ENCODE data around the gene IFT20. TPM values are rescaled to one million over a fixed set of nuclear protein-coding genes. Genes with fewer than 3 reads are reported as not detected.
"Not testable (repeated sequence)": the region's sequence is repeated elsewhere in the genome, so short reads cannot be mapped to it uniquely, and the experiment has no call there.

IFT20 gene
- total RNA-seq, 1 donor from 2014 or later, result 36.3 TPM

DNA sequence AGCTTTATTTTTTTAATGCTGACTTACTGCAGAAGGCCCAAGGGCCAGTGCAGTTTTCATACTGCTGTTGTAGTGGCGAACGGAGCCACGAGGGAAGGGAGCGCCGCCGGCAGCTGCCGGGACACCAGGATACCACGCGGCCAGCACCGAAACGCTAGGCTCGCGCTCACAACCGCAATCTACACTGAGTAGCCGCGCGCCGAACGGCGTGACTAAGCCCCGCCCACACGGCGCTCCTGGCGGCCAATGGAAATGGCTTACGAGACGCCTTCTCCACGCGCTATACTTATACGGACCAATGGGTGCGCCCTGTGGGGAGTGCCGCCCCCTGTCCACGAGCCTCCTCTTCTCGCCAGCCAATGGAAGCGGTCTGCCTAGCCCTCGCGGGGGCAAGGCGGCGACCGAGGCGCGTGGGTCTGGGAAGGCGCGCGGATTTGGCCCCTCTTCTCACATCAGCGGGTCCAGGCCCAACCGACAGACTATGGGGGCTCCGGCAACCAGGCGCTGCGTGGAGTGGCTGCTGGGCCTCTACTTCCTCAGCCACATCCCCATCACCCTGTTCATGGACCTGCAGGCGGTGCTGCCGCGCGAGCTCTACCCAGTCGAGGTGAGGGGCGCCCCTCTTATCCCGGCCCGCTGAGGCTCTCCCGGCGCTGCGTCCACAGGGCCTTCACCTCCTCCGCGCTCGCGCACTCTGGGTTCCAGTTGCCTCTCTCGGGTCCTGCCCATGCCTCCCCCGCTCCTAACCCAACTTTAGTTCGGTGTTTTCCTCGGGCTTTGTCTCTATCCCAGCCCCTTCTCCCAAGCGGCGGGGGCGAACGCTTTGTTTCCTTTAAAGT, 16.3 kb downstream of the IFT20 start, which contains the start of gene TMEM97:
TSS of gene TMEM97 (plus strand) at position 442 of the 839 bp plus-strand sequence. CDS start at position 482, 40 bp downstream.
- ATAC-seq (peak; percentile 100), DNase-seq (ENCODE audit: low spot score) (peak; percentile 96)
- intact Hi-C loops (cut with DNase I), result no loop called here

- no peak for ATAC-seq
- no peak for DNase-seq (ENCODE audit: low spot score)
- intact Hi-C loops (cut with DNase I), result no loop called here
Observed at GRCh38 chr17:28317966-28318758, 17.1 kb downstream of the IFT20 start.

GRCh38 chr17:28317099-28317965, 17.9 kb downstream of the IFT20 start:
- ATAC-seq (no peak), DNase-seq (ENCODE audit: low spot score) (no peak)
- intact Hi-C loops (cut with DNase I), result no loop called here

DNA sequence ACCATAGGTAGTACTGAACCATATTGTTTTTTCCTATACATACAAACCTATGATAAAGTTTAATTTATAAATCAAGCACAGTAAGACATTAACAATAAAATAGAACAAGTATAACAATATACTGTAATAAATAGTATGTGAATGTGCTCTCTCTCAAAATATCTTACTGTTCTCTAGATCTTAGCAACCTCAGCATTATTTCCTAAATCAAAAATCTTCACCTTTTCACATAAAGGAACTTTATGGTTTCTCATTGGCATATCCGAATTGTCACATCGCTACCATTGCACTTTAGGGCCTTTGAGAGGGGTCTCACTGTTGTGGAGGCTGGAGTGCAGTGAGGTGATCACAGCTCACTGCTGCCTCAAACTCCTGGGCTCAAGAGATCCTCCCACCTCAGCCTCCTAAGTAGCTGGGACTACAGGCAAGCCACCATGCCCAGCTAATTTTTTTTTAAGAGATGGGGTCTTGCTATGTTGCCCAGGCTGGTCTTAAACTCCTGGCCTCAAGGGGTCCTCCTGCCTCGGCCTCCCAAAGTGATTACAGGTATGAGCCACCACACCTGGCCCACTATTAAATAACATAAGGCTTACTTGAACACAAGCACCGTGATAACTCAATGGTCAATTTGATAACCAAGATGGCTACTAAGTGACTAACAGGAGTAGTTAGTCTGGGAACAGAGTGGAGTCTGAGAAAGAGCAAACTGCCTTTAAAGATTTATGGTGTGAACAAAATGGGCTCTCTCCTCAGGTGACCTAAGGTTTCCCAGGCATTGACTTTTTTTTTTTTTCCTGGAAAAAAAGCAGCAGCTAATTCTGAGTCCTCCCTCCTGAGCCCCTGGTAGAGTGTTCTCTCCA, 19.2 kb downstream of the IFT20 start:
- ATAC-seq, result no peak
- DNase-seq (ENCODE audit: low spot score), result no peak
- intact Hi-C loops (cut with DNase I), result no loop called here

GRCh38 chr17:28313841-28314240, 21.4 kb downstream of the IFT20 start:
- DNase-seq (ENCODE audit: low spot score) (no peak), ATAC-seq (no peak)
- intact Hi-C loops (cut with DNase I), result no loop called here

DNA sequence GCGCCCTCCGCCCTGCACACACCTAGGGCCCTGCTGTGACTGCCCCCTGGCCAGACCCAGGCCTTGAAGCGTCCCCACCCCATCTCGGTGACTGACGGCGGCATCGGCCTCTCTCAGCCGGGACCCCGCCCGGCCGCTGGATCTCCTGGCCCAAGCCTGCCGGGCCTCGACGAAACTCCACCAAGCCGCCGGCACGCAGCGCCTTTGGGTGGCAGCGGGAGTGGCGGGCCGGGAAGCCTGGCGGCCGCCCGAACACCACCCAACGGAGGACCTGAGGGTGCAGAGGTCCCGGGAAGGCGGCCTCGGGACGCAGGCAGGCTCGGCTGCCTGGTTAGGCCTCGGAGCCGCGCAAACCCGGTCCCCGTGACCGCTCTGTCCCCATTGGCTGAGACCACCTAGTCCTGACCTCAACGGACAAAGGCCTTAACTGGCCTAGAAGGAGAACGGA, 28.3 kb downstream of the IFT20 start:
- DNase-seq (ENCODE audit: low spot score) (no peak), ATAC-seq (no peak)
- intact Hi-C loops (cut with DNase I), result no loop called here

- ATAC-seq (no peak), DNase-seq (ENCODE audit: low spot score) (no peak)
- intact Hi-C loops (cut with DNase I), result no loop called here
Observed at GRCh38 chr17:28298449-28298848, 36.8 kb downstream of the IFT20 start.

- intact Hi-C loops (cut with DNase I), result no loop called here
- ATAC-seq (no peak), DNase-seq (ENCODE audit: low spot score) (no peak)
Observed at GRCh38 chr17:28295677-28296578, 39.3 kb downstream of the IFT20 start.

DNA sequence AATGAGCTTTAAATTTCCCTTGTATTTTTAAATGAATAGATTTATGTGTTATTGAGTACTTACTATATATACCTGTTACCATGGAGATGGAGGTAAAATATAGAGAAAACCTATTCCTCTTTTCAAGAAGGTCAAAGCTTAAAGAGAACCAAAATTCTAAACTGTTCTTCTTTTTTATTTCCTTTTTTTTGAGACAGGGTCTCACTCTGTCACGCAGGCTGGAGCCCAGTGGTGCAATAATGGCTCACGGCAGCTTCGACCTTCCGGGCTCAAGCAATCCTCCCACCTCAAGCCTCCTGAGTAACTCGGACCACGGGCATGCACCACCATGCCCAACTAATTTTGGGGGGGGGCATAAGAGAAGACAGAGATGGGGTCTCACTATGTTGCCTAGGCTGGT, 41.3 kb downstream of the IFT20 start:
- ATAC-seq (no peak), DNase-seq (ENCODE audit: low spot score) (no peak)
- intact Hi-C loops (cut with DNase I), result no loop called here

DNA sequence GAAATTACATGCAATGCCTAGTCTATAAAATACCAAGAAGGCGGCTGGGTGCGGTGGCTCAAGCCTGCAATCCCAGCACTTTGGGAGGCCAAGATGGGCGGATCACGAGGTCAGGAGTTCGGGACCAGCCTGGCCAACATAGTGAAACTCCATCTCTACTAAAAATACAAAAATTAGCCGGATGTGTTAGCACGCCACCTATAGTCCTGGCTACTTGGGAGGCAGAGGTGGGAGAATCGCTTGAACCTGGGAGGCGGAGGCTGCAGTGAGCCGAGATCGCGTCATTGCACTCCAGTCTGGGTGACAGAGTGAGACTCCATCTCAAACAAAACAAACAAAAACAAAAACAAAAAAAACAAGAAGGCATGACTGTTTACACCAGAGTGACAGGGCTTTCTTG, 42.4 kb downstream of the IFT20 start:
- ATAC-seq; intact Hi-C loops (cut with DNase I); DNase-seq (ENCODE audit: low spot score): not testable (repeated sequence)

DNA sequence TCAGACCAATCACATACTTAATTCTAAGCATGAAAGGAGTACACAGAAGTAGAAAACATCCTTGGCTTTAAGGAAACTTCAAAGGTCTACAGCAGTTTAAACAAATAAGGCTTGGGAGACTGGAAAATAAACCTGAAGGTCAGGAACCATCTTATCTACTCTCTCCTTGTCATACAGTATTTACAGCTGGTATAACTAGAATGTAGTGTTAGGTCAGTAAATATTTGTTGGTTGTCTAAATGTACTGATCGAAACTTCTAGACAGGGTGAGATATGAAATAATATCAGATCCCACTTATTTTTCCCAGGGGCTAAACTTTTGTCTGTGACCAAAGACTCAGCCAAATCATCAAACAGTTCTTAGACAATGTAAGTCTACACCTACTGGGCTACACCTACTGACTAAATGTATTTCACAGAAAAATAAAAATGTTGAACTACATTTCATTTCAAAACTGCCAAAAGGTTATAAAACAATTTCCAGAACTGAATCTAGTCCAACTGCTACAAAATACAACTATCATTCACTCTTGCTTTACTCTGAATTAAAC, 43.4 kb downstream of the IFT20 start:
- intact Hi-C loops (cut with DNase I), result no loop called here
- DNase-seq (ENCODE audit: low spot score) (no peak), ATAC-seq (no peak)

DNA sequence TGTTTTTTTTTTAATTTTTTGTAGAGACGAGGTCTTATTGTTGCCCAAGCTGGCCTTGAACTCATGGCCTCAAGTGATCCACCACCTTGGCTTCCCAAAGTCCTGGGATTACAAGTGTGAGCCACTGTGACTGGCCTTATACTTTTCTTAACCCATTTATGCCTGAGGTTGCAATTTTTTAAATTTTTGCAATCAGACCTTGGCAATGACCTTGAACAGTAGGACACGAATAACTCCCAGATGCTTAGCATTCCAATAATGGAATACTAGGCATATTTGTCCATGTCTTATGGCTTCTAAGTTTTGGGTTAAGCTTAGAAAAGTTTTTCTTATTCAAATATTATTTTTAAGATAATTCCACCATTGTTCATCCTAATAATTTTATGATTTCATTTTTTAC, 44.6 kb downstream of the IFT20 start:
- intact Hi-C loops (cut with DNase I), result no loop called here
- ATAC-seq, result no peak

DNA sequence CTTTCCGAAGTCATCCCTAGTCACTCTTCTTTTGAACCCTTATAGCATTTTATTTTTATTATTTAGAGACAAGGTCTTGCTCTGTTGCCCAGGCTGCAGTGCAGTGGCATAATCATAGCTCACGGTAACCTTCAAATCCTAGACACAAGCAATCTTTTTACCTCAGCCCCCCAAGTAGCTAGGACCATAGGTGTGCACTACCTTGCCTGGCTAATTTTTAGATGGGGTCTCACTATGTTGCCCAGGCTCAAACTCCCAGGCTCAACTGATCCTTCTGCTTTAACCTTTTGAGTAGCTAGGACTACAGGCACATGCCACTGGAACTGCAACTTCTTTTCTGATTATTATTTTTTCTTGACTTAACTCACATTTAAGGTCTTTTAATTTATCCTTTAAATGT, 49.3 kb downstream of the IFT20 start:
- DNase-seq (ENCODE audit: low spot score) (no peak), ATAC-seq (no peak)
- intact Hi-C loops (cut with DNase I), result no loop called here

More for the DNA sequence above, 44.6 kb downstream of the IFT20 start:
- no peak for DNase-seq (ENCODE audit: low spot score)

- DNase-seq (ENCODE audit: low spot score), result no peak
- ATAC-seq, result no peak
- intact Hi-C loops (cut with DNase I), result no loop called here
Observed at GRCh38 chr17:28282596-28282995, 52.7 kb downstream of the IFT20 start.

GRCh38 chr17:28280826-28281225, 54.4 kb downstream of the IFT20 start:
- intact Hi-C loops (cut with DNase I), result no loop called here
- no peak for DNase-seq (ENCODE audit: low spot score)
- no peak for ATAC-seq

GRCh38 chr17:28279411-28279810, 55.9 kb downstream of the IFT20 start:
- DNase-seq (ENCODE audit: low spot score), result no peak
- ATAC-seq, result no peak

More at GRCh38 chr17:28279411-28279810, 55.9 kb downstream of the IFT20 start:
- intact Hi-C loops (cut with DNase I), result no loop called here
